SK-N-SH treated with all-trans-retinoic acid at 6 μM for 48 hours (cell line): ENCODE results near the gene DOCK4.

Experiments
- ATAC-seq: fragments of 200-7000 bp; cut with Tn5 transposase; 3 replicates; pipeline ENCODE4 v1.9.1; 2020; ENCODE audit warnings: mild to moderate bottlenecking, moderate library complexity
- BACH2 ChIP-seq: fragments of 250-450 bp; sonication (Bioruptor Pico); IDR thresholded peaks from 2 replicates; pipeline ENCODE4 v1.9.0; 2021; ENCODE audit warnings: mild to moderate bottlenecking, borderline replicate concordance
- CREB5 ChIP-seq: fragments of 250-450 bp; sonication (Bioruptor Pico); IDR thresholded peaks from 2 replicates; pipeline ENCODE4 v1.5.1; 2020; ENCODE audit warnings: low read depth, mild to moderate bottlenecking, moderate library complexity
- CSDC2 ChIP-seq: fragments of 250-450 bp; sonication (Bioruptor Pico); IDR thresholded peaks from 2 replicates; pipeline ENCODE4 v1.5.0; 2020; ENCODE audit warnings: mild to moderate bottlenecking, moderate library complexity
- ESRRG ChIP-seq: fragments of 250-450 bp; sonication (Bioruptor Pico); IDR thresholded peaks from 2 replicates; pipeline ENCODE4 v1.6.1; 2021; ENCODE audit warnings: mild to moderate bottlenecking
- GLIS3 ChIP-seq: fragments of 250-450 bp; sonication (Bioruptor Pico); IDR thresholded peaks from 2 replicates; pipeline ENCODE4 v1.5.0; 2020; ENCODE audit warnings: mild to moderate bottlenecking, moderate library complexity
- ISL1 ChIP-seq: fragments of 250-450 bp; sonication (Bioruptor Pico); IDR thresholded peaks from 2 replicates; pipeline ENCODE4 v2.1.2; 2022; ENCODE audit warnings: mild to moderate bottlenecking, moderate library complexity
- PPARA ChIP-seq: fragments of 250-450 bp; sonication (Bioruptor Pico); IDR thresholded peaks from 2 replicates; pipeline ENCODE4 v1.5.0; 2020; ENCODE audit warnings: mild to moderate bottlenecking, borderline replicate concordance
- SNAI2 ChIP-seq: fragments of 250-450 bp; sonication (Bioruptor Pico); IDR thresholded peaks from 2 replicates; pipeline ENCODE4 v1.5.0; 2020; ENCODE audit warnings: mild to moderate bottlenecking, moderate library complexity
- TCF4 ChIP-seq: fragments of 250-450 bp; sonication (Bioruptor Pico); IDR thresholded peaks from 2 replicates; pipeline ENCODE4 v1.8.0; 2021; ENCODE audit warnings: mild to moderate bottlenecking, moderate library complexity, borderline replicate concordance
- TOX ChIP-seq: fragments of 250-450 bp; sonication (Bioruptor Pico); IDR thresholded peaks from 2 replicates; pipeline ENCODE4 v1.8.0; 2021; ENCODE audit warnings: mild to moderate bottlenecking, moderate library complexity, borderline replicate concordance
- ZC3H10 ChIP-seq: fragments of 250-450 bp; sonication (Bioruptor Pico); IDR thresholded peaks from 2 replicates; pipeline ENCODE4 v1.5.1; 2021; ENCODE audit warnings: mild to moderate bottlenecking, moderate library complexity
- ZFP3 ChIP-seq: fragments of 250-450 bp; sonication (Bioruptor Pico); IDR thresholded peaks from 2 replicates; pipeline ENCODE4 v1.5.0; 2020; ENCODE audit warnings: mild to moderate bottlenecking, moderate library complexity
- ZNF8 ChIP-seq: fragments of 450-650 bp; formaldehyde crosslinking; IDR thresholded peaks from 2 replicates; pipeline ENCODE4 v1.5.0; 2020; ENCODE audit warnings: mild to moderate bottlenecking, moderate library complexity
- TF ChIP-seq, protein P1 (sequence below): fragments of 250-450 bp; sonication (Bioruptor Pico); IDR thresholded peaks from 2 replicates; pipeline ENCODE4 v1.5.0; 2020; ENCODE audit warnings: mild to moderate bottlenecking, moderate library complexity
- TF ChIP-seq, protein P2 (sequence below): fragments of 250-450 bp; sonication (Bioruptor Pico); IDR thresholded peaks from 2 replicates; pipeline ENCODE4 v1.8.0; 2021; ENCODE audit warnings: low read depth, mild to moderate bottlenecking, moderate library complexity, borderline replicate concordance
- TF ChIP-seq, protein P3 (sequence below): fragments of 250-450 bp; sonication (Bioruptor Pico); IDR thresholded peaks from 2 replicates; pipeline ENCODE4 v1.5.1; 2021; ENCODE audit warnings: mild to moderate bottlenecking, moderate library complexity

Gene DOCK4

DNA sequence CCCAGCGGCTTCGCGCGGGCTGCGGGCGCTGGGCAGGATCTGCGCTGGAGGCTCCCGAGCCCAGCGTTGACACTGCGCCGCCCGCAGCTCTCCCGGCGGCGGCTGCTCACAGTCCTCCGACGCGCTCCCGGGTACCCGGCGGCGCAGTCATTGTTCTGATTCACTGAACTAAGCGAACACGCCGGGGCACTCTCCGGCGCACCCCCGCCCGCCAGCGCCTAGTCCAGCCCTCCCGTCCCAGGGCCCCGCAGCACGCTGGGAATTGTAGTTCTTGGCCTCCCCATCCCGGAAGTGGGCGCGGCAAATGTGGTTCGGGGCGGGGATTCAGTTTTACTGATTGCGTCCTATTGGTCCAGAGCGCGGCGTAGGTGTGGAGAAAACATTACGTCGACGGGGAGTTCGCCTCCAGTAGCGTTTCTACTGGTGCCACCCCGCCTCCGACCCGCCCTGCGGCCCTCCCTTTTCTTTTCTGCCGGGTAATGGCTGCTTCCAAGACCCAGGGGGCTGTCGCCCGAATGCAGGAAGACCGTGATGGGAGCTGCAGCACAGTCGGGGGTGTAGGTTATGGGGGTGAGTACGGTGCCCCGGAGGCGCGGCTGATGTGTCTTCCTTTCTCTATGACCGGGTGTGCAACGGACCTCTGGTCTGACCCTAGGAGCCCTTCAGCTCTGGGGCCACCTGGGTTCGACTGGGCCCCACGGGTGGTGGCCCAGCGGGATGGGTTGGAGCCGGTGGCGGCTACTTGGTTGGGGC lies at the start of gene DOCK4, which contains the start of gene ZNF277:
DOCK4 (minus strand) TSS at position 162 of the 753 bp plus-strand sequence. CDS start 261 bp downstream, outside the sequence.
ZNF277 (plus strand) TSS at position 458 of the 753 bp plus-strand sequence; CDS start at position 480, 22 bp downstream.
- ATAC-seq: peak; percentile 90
- TF ChIP-seq GLIS3 (CRISPR knock-in tag) (no peak), PPARA (CRISPR knock-in tag) (no peak), CSDC2 (CRISPR knock-in tag) (0 out of 2 replicates have a peak, but pooled peaks have one; percentile 21)
- TF ChIP-seq, protein P1, sequence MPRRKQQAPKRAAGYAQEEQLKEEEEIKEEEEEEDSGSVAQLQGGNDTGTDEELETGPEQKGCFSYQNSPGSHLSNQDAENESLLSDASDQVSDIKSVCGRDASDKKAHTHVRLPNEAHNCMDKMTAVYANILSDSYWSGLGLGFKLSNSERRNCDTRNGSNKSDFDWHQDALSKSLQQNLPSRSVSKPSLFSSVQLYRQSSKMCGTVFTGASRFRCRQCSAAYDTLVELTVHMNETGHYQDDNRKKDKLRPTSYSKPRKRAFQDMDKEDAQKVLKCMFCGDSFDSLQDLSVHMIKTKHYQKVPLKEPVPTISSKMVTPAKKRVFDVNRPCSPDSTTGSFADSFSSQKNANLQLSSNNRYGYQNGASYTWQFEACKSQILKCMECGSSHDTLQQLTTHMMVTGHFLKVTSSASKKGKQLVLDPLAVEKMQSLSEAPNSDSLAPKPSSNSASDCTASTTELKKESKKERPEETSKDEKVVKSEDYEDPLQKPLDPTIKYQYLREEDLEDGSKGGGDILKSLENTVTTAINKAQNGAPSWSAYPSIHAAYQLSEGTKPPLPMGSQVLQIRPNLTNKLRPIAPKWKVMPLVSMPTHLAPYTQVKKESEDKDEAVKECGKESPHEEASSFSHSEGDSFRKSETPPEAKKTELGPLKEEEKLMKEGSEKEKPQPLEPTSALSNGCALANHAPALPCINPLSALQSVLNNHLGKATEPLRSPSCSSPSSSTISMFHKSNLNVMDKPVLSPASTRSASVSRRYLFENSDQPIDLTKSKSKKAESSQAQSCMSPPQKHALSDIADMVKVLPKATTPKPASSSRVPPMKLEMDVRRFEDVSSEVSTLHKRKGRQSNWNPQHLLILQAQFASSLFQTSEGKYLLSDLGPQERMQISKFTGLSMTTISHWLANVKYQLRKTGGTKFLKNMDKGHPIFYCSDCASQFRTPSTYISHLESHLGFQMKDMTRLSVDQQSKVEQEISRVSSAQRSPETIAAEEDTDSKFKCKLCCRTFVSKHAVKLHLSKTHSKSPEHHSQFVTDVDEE (CRISPR knock-in tag): 0 out of 2 replicates have a peak, but pooled peaks have one; percentile 1

- ATAC-seq: no peak
- TF ChIP-seq TCF4 (peak; percentile 73; the same call in 1 of the 2 replicates), TOX (no peak)
- TF ChIP-seq, protein P2, sequence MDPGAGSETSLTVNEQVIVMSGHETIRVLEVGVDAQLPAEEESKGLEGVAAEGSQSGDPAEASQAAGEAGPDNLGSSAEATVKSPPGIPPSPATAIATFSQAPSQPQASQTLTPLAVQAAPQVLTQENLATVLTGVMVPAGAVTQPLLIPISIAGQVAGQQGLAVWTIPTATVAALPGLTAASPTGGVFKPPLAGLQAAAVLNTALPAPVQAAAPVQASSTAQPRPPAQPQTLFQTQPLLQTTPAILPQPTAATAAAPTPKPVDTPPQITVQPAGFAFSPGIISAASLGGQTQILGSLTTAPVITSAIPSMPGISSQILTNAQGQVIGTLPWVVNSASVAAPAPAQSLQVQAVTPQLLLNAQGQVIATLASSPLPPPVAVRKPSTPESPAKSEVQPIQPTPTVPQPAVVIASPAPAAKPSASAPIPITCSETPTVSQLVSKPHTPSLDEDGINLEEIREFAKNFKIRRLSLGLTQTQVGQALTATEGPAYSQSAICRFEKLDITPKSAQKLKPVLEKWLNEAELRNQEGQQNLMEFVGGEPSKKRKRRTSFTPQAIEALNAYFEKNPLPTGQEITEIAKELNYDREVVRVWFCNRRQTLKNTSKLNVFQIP (CRISPR knock-in tag): no peak
Observed at GRCh38 chr7:112255388-112255720, 49.2 kb upstream of the DOCK4 start.

GRCh38 chr7:112254709-112255387 lies 48.6 kb upstream of the DOCK4 start:
- no peak for ATAC-seq
- no peak for TF ChIP-seq BACH2
- TF ChIP-seq TCF4: no peak
- TF ChIP-seq ZC3H10 (CRISPR knock-in tag): no peak
- no peak for TF ChIP-seq PPARA (CRISPR knock-in tag)
- TF ChIP-seq, protein P2 (CRISPR knock-in tag): no peak
- TF ChIP-seq SNAI2 (CRISPR knock-in tag): no peak
- no peak for TF ChIP-seq TOX
- no peak for TF ChIP-seq CSDC2 (CRISPR knock-in tag)
- TF ChIP-seq ZNF8 (CRISPR knock-in tag): no peak
- no peak for TF ChIP-seq ESRRG
- no peak for TF ChIP-seq ISL1 (CRISPR knock-in tag)
- no peak for TF ChIP-seq CREB5 (CRISPR knock-in tag)

DNA sequence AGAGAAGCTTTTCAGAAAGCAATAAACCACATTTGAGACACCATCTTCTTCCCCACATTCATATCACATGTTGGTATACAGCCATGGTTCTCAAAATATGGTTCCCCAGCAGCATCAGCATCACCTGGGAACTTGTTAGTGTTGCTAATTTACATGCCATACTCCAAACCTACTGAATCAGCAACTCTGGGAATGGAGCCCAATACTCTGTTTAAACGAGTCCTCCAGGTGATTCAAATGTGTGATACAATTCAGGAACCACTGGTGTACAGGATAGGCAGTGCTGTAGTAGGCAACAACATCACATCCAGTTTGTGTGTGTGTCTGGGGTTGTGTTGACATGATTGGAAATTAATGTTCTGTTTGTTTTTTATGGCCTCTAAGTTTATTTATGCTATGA lies 48.0 kb upstream of the DOCK4 start:
- TF ChIP-seq, protein P1 (CRISPR knock-in tag): no peak
- no peak for TF ChIP-seq ZFP3 (CRISPR knock-in tag)
- TF ChIP-seq, protein P3, sequence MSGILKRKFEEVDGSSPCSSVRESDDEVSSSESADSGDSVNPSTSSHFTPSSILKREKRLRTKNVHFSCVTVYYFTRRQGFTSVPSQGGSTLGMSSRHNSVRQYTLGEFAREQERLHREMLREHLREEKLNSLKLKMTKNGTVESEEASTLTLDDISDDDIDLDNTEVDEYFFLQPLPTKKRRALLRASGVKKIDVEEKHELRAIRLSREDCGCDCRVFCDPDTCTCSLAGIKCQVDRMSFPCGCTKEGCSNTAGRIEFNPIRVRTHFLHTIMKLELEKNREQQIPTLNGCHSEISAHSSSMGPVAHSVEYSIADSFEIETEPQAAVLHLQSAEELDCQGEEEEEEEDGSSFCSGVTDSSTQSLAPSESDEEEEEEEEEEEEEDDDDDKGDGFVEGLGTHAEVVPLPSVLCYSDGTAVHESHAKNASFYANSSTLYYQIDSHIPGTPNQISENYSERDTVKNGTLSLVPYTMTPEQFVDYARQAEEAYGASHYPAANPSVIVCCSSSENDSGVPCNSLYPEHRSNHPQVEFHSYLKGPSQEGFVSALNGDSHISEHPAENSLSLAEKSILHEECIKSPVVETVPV (CRISPR knock-in tag): no peak
- TF ChIP-seq, protein P2 (CRISPR knock-in tag): no peak
- no peak for ATAC-seq
